Measurements from ENCODE around the gene MAPRE2.
A peak's percentile ranks its signal among the peaks of the same experiment; 100 is the strongest.

The MAPRE2 gene

DNA sequence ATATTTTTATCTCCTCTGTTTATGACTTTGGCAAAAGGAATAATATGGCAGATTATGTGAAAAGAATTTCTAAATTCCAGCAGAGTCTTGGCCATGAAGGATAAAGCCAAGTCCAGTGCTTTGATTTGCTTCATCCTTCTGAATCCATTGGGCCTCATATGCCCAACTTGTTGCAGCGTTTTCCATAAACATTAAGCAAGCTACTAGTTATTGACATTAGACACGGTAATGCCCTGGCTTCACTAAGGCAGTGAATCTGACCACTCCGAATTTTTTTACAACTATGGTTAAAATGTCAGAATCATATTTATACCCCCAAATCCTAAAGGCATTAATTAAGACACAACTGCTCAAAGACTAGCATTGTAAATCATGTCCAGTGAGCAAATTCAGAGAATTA, 79.8 kb downstream of the MAPRE2 start:
- TF ChIP-seq CTCF (IDR thresholded peaks at IDR 0.05) (no peak), ZFX (IDR thresholded peaks at IDR 0.05; ENCODE audit: borderline replicate concordance) (no peak)
- no peak overlapping the region for H3K27ac ChIP-seq

GRCh38 chr18:35121531-35121930, 80.3 kb downstream of the MAPRE2 start:
- no peak overlapping the region for H3K27ac ChIP-seq
- TF ChIP-seq ZFX (IDR thresholded peaks at IDR 0.05; ENCODE audit: borderline replicate concordance) = no peak
- no peak for TF ChIP-seq CTCF (IDR thresholded peaks at IDR 0.05)

- H3K27ac ChIP-seq = no peak overlapping the region
- TF ChIP-seq ZFX (IDR thresholded peaks at IDR 0.05; ENCODE audit: borderline replicate concordance) (no peak), CTCF (IDR thresholded peaks at IDR 0.05) (no peak)
Measured at GRCh38 chr18:35122586-35123224, 81.5 kb downstream of the MAPRE2 start.

GRCh38 chr18:35123811-35124210, 82.6 kb downstream of the MAPRE2 start:
- TF ChIP-seq ZFX (IDR thresholded peaks at IDR 0.05; ENCODE audit: borderline replicate concordance) = no peak
- no peak overlapping the region for H3K27ac ChIP-seq

DNA sequence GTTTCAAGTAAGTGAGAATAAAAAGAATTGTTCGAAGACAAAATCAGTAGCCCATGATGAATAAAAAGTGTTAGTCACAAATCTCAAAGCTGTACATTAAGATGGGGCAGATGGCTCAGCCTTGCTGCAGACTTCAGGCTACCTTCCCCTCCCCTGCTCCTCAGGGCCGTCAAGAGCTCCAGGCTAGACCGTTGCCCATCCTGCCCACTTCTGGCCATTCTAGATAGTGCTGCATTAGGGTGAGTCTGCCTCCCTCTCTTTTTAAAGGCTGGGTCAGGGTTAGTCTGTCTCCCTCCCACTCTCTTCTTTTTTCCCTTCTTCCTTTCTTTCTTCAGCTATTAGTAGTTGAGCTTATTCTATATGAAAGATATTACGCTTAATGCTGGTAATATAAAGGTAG, 86.0 kb downstream of the MAPRE2 start:
- TF ChIP-seq CTCF (IDR thresholded peaks at IDR 0.05) = peak; percentile 10; the same call in 1 of the 2 replicates
- TF ChIP-seq ZFX (IDR thresholded peaks at IDR 0.05; ENCODE audit: borderline replicate concordance) = no peak
- H3K27ac ChIP-seq = no peak overlapping the region

DNA sequence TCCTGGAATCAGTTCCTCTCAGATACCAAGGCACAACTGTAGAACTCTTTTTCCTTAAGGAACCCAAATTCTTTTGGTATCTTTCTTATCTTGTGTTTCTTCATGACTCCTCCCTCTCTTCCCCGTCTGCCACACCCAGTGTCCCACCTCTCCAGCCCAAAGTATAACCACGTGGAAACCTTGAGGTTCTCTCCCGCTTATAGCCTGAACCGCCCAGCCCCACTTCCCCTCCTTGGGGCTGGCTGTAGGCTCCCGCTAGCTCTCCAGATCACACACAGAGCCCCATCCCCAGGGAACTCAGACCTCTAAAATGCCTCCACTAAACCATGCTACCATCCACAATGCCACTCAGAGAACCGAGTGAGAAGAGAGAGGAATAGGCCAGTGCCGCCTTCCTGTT, 87.5 kb downstream of the MAPRE2 start:
- no peak overlapping the region for H3K27ac ChIP-seq
- TF ChIP-seq CTCF (IDR thresholded peaks at IDR 0.05) (no peak), ZFX (IDR thresholded peaks at IDR 0.05; ENCODE audit: borderline replicate concordance) (no peak)

DNA sequence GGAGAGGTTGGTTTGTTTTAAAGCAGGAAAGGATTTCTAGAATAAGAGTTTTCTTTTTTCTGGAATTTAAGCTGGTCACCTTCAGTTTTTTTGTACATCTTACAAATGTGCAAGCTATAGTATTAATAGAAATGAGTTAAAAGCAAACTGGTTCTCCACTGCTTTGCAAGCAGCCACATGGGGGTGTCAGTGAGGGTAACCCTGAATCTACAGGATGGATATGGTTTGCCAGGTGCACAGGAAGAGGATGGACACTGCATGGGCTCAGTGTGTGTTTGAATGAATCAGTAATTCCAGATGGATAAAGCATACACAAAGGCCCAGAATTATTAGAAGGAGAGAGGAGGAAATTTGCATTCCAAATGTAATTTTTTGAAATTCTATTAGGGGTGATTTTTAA, 89.0 kb downstream of the MAPRE2 start:
- no peak overlapping the region for H3K27ac ChIP-seq
- no peak for TF ChIP-seq CTCF (IDR thresholded peaks at IDR 0.05)
- TF ChIP-seq ZFX (IDR thresholded peaks at IDR 0.05; ENCODE audit: borderline replicate concordance) = no peak
